Forelimb muscle (tissue), 1 donor: Measurements from ENCODE around the gene RFTN1. TPM values are rescaled to one million over a fixed set of nuclear protein-coding genes. Genes with fewer than 3 reads are reported as not detected.

Experiments used
- DNase-seq: peaks from one replicate; pipeline ENCODE4 v3.0.0-alpha.2; 2013; ENCODE audit warnings: low read depth
- polyA plus RNA-seq: library from polyadenylated mRNA; unstranded; fragments of 120-200 nt; gene quantifications from one replicate; pipeline ENCODE4 v1.2.1, GENCODE V29; 2013; ENCODE audit not compliant: insufficient read length

The RFTN1 gene
- polyA plus RNA-seq, 1 donor = 12.1 TPM

DNA sequence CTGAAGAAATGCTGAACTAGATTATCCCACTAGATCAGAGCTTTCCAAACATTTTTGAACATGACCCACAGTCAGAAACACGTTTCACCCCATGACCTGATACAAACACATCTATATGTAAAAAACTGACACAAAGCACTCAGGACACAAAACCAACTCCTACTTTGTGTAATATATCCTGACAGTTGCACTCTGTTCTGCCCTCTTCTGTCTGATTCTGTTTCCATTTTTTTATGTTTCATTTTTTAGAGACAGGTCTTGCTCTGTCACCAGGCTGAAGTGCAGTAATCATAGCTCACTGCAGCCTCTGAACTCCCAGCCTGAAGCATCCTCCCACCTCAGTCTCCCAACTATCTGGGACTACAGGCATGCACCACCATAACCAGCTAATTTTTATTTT lies 15.8 kb upstream of the RFTN1 start:
- no peak for DNase-seq

DNA sequence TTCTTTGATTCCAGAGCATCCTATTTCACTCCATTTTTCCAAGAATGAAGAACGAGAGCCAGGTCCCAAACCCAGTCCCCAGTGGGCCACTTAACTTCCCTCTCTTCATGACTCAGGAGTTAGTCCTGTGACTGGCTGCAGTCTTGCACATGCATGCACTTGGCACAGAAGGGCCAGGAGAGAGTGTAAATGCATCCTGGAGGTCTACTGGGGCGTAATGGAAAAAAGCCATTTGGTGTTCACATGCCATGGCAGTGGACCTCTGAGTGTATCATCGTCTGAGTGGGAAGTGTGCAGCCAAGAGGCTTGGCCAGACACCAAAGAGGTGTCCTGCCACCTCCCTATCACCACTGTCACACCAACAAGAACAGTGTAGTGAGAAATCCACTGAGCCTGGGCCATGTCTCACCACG lies 15.1 kb upstream of the RFTN1 start:
- DNase-seq = no peak

DNA sequence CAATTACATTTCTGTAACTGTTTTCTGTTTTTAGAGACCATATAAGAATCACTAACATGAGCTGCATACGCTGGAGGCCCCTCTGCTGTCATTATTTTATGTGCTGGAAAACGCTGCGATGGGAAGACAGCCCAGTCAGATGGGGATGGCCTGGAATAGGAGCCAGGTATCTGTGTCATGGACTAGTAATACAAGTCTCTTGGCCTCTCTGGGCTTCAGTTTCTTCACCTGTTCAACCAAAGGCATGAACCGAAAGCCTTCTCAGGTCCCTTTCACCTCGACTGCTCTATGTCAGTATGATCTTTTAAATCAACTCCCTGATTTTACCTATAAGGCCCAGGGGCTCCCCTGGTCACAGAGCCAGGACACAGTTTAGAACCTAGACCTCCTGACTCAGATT lies 14.6 kb upstream of the RFTN1 start:
- no peak for DNase-seq

DNA sequence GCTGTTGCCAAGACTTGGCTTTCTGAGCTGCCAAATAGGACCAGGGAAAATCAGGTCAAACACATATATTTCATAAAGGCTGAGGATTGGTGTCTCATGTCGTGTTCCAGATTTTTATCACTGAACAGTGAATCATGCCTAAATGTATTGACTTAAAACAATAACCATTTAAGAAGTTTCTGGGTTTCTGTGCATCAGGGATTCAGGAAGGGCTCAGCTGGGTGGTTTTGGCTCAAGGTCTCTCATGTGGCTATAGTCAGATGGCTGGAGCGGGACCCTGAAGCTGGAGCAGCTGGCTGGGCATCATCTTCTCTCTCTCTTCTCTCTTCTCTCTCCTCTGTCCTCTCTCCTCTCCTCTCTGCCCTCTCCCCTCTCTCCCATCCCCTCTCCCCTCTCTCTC lies 10.7 kb upstream of the RFTN1 start:
- DNase-seq = no peak

DNA sequence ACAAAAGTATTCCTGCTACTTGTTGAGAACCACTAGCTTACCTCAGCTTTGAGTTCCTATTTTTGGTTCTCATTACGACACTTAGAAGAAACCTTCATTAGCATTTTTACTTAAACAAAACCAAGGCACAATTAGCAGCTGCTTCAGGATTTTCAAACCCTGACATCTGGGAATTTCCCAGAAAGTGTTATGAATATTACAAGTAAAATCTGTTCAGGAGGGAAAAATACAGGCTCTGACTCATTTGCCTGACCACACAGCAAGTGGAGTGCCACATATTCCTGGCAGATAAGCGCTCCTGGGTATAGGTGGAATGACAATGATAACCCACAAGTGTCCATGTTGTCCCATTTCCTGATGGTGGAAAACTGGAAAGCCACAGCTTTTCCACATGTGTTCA lies 10.3 kb upstream of the RFTN1 start:
- no peak for DNase-seq

DNA sequence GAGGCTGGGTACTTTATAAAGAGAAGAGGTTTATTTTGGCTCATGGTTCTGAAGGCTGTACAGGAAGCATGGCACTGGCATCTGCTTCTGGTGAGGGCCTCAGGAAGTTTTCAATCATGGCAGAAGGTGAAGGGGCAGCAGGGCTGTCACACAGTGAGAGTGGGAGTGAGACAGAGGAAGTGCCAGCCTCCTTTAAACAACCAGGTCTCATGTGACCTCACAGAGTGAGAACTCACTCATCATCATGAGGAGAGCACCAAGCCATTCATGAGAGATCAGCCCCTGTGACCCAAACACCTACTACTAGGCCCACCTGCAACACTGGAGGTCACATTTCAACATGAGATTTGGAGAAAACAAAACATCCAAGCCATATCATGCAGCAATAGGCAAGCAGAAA lies 9.3 kb upstream of the RFTN1 start:
- no peak for DNase-seq

DNA sequence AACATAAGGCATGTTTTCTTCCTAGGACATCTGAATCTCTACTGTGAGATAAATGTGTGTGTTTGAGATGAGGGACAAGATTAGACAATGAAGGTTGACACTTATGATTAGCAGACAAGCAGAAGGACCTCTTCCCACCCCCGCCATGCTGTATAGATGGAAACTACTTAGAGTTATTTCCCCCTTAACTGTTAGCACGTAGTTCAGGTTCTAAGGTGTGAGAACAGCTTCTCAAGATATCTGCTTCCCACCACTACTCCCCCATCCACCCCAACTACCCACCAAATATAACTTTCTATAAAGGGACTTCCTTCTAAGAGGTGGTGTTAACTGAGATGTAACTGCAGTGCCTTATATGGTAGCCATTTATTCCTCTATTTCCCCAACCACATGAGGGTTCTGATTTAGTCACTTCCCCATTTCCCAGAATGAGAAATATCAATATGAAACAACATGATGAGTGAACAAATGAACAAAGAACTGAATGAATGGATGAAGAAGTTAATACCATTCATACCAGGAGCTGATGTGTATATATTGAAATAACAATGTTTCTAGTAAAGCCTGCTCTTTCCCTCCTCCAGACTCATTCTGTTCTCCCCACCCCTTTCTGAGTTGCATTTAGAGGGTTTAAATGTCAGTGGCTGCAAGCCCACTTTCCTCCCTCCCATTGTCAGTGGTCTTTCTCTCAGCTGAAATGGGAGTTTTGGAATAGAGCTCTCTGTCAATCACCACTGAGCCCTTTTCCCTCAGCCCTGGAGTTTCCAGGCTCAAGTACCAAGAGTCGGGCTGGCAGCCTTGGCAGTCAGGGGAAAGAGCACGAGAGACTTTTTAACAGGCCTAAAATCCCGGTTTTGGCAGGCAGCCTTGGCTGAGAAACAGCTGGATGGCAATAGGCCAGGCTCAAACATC lies 7.7 kb upstream of the RFTN1 start:
- no peak for DNase-seq

DNA sequence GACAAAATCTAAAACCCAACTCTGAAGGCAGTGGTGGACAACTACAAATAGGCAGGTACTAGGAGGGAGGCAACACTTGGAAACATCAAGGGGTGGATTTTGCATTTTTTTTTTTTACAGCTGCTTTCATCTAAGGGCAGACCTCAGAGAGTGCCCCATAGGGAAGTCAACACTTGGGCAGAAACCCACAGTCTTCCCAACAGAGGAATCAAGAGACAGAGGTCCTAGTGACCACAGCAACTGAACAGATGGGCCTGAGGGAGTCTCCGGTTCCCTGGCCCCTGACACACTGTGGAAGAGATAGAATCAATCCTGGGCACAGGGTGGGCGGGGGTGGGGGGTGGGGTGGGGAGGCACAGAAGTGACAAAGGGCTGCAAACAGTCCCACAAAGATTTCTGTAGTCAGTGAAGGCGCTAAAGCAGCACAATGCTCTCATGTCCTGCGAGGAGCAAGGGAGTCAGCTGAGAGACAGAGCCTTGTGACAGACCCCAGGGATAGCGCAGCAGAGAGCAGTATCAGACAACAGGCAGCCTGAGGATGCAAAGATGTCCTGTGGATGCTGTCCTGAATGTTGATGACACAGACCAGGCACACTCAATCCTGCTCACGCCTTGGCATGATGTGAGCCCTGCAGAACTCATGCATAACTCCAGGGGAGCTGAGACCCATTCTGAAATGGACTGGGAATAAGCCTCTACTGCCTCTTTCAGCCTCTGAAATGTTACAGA lies 6.9 kb upstream of the RFTN1 start:
- DNase-seq = no peak

DNA sequence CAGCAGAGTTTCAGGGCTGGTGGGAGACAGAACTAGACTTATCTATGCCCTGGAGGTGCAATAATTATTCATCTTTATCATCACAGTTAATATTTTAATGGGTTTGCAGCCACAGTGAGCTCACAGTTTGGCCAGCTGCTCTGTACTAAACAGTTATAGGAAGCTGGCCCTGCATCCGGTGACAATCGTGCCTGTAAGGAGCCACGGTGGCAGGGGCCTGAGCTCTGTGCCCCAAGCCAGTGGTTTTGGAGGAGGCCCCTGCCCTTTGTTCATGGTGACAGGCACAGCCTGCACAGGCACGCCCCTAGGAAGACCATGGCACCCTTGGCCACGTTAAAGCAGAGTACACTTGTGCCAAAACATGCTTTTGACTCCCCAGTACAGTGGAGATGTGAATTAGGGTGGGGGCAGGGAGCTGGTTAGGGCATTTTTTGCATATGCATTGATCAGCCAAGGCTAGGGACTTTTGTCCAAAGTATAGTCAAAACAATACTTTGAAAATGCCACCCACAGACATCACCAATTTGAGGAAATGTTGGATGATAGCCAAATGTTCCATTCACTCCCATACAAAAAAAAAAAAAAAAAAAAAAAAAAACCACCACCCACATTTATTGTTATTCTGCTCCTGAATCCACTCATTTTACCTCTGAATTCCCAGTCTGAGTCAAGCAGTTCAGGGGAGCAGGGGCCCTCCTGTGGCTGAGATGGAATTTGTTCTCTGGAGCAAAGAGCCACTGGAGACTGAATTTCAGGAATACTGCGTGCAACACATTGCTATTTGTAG lies 3.4 kb upstream of the RFTN1 start:
- DNase-seq = no peak

DNA sequence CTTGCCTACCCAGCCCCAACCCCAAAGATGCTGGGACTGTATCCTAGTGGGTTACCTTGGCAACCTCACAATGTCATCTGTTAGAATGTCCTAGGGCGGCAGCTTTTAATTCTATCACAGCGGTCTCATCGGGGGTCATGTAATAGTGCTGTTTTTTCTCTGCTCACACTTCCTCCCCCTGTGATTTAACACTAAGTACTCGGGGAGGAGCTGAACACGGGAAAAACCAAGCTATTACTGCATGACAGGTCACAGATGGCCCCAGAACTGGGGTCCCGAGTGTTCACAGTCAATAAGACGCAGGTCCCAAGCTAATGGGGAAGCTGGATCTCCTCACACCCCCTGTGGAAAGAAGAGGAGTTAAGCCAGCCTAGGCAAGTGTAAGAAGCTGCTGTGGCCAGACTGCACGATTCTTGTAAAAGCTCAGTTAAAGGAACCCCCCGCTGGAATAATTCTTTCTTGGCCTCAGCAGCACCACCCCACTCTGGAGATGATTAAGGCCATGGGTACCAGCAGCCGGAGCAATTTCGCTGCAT lies 2.5 kb upstream of the RFTN1 start:
- no peak for DNase-seq

DNA sequence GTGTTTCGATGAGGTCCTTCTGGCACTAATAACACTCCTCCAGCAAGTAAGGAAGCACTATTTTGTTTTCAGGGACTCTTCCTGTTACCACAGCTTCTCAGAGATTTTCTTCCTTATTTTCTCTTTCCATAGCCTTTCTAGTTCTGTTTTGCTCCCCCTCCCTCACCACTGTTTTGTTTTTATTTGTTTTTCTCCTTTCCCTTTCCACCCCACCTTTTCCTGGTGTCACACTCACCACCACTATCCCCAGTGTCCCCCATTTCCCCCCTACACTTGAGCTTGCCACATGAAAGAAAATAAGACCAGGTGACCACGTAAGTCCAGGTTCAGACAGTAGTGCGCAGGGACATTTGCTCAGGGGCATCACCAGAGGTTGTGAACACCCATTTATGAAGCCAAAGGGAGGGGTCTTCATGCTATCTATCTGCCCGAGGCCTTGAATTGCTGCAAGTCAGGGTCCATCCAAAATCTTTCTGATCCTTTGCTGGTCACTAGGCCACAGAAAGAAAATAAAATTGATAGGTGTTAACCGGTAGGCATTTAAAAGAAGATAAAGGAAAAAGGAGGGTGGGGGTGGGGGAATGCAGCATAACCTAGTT lies 1.4 kb upstream of the RFTN1 start:
- DNase-seq = no peak

DNA sequence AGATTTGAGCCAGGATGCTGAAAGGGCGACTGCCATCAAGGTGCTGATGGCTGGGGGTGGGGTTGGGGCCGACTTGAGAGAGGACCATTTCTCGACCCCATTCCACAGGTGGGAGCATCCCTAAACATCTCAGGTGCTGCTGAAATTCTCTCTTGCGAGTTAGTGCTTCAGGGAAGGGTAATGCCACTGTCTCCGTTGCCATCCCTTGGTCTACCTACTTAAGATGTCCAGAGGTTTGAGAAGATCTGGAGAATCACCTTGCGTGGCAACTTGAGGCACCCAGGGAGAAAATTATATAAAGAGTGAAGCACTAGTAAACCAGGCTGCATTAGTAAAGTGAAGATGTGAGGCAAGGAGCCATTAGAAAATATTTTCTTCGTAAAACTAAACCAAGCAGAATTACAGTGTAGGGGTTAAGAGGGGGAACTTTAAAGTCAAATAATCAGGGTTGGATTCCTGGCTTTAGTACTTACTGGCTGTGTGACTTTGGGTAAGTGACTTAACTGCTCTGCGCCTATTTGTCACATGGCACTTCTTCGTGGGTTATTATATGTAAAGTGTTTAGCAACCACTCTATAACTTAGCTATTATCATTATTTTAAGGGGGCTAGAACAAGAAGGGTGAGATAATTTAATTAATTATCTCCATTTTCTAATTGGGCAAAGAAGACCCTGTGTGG lies 662 bp upstream of the RFTN1 start:
- no peak for DNase-seq

DNA sequence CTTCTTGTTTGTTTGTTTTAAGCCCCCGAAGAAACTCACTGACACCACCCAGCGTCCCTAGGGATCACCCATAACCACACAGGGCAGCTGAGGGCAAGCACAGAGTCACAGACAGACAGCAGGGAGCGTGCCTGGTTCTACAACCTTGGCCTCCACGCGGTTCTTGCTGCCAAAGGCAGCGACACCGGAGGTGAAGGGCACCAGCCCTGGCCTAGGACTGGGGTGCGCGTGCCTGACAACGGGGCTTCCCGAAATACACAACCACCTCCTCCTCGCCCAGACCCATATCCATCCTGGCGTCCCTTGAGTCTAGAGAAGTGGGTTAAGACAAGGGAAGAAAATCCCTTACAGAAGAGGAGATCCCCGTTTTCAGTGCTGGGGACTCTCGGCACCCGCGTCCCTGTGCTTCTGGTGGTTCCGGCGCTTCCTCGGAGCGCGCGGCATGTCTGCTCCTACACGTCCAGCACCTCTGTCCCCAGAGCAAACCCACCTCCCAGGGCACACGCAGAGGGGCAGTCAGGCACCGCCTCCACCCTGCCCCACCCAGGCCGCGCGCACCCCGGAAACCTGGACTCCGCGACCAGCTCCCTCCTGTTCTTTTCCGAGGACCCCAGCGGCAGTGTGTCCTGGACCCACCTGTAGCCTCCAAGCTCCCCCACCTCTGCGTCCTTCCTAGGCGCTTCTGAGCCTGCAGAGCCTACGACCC lies 911 bp downstream of the RFTN1 start:
- DNase-seq = no peak

DNA sequence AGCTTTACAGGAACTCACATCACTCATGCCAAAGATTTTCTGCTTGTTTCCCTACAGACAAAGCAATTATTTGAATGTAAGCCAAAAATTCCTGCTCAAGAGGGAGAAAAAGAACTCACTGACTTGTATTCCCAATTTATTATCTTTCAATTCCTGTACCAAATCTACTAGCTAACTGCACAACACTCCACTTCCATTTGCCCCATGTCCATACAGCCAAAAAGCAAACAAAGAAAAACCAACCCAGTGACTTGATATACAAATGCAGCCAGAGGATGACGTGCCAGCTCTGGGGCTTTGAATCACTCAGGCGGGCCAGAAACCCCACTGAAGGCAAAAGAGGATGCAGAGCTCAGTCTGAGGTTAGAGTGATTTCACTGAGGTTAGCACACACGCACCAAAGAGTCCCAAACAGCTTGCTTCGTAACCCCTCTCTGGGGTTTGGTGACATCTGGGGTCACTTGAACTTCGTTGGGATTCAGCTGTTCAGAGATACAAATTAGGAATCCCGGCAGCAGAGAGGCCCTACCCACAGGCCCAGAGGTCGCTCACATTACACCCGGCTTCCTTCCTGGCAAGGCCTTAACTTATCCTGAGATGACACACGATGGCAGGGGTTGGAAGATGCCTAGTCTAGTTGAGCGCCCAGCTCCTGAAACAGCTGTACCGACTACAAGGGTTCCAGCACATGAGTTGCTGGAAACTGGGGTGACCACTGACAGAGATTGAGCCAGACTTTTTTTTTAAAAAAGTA lies 1.6 kb downstream of the RFTN1 start:
- no peak for DNase-seq

DNA sequence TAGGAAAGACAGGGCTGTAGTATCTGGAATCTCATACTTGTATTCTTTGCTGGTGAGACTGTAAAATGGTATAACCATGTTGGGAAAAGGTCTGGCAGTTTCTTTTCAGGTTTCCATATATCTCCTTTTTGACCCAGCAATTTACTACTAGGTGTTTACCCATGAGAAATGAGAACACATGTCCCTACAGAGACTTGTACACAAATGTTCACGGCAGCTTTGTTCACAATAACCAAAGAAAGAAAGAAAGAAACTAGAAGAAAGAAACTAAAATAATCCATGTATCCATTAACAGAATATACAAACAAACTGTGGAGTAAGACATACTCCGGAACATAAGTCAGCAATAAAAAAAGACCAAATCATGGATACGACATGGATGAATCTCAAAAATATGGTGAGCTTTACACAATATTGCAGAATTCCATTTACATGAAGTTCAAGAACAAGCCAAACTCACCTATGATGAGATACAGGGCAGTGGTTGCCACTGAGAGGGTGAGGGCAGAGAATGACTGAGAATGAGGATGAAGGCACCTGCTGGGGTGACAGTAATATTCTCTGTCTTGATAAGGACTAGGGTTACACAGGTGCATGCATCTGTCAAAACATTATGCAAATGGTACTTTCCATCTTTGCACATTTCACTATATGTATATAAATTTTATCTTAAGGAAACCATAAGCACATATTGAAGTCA lies 2.7 kb downstream of the RFTN1 start:
- no peak for DNase-seq

DNA sequence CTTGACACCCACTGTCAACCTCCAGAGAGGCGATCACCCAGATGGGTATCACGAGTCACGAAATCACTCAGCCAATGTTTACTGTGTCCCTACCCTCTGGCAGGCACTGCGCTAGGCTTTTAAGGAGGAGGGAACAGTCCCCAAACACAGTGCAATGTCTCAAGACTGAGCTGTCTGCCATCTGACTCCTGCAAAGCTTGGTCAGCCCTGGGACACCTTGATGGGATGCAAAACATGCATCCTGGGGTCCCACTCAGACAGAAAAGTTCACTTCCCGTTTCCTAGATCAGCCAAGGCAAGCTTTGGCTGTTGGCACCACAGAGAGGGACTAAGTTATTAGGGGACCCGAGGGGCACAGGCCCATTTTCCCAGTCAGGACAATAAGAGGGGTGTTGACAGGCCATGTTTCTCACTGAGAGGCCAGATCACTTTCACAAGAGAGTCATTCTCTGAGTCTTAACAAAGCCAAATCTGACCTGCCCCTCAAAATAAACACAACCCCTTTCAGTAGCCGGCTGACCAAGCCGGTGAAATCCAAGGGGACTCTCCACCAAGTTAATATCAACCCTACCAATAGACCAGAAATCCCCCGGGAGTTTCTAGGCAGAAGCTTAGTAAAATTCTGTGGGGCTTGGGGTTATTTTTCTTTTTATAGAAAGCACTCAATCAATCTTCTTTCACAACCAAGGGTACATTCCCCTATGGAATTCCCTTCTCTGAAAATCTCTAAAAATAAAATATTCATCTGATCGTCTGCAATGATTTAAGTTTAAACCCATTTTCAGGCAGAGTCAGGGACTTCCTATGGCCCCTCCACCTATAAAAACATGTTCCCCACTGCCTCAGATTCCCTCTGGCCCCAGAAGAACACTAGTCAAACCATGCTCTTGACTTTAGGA lies 3.5 kb downstream of the RFTN1 start:
- DNase-seq = no peak

DNA sequence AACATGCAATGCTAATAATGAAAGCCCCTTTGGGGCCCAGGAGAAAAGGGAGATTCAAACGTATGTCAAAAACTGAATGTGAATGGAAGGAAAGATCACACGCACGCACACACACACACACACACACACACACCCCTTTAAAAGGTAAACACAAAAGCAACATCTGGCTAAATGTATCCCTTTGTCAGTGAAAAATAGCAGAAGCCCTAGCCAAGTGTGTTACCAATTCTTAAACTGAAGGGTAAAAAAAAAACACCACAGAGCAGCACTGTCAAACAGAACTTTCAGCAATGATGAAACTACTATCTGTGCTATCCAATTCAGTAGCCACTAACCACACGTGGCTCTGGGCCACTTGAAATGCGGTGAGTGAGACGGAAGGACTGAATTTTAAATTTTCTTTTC lies 4.9 kb downstream of the RFTN1 start:
- no peak for DNase-seq

DNA sequence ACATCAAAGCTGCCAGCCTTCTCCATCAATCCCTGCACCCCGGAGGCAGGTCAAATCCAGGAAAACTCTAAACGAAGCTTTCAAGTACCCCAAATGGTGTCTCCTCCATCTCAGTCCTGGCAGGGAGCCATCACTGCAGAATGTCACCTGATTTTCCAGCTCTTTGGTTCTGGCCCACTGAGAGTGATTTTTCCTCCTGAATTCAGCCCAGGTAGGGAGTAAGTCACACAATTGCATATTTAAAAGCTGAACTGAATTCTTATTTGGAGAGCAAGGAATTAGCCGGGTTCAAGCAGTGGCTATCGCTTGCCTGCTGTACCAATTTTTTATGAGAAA lies 5.3 kb downstream of the RFTN1 start:
- no peak for DNase-seq
